IMR-90 (cell line): ENCODE measurements around the gene RRN3. TPM values are rescaled to one million over a fixed set of nuclear protein-coding genes. Genes with fewer than 3 reads are reported as not detected.
"Not testable (repeated sequence)": the region's sequence is repeated elsewhere in the genome, so short reads cannot be mapped to it uniquely, and the experiment has no call there.

Experiments
- ATAC-seq: fragments of 200-7000 bp; cut with Tn5 transposase; 2 replicates; pipeline ENCODE4 v1.9.1; 2020; ENCODE audit warnings: low read depth, mild to moderate bottlenecking, moderate library complexity
- BruUV-seq: library from RNA; stranded (reverse); fragments of 400-500 nt; replicated peaks from 2 replicates; lab custom pipeline; 2021; lab: Mats Ljungman, UMichigan
- CTCF ChIA-PET: fragments of 300-600 bp; formaldehyde crosslinking; extraction: SDS; loops from one replicate; lab custom pipeline; 2021; ENCODE audit warnings: antibody characterized with exemption; lab: Yijun Ruan, JAX
- POLR2A ChIA-PET: fragments of 300-600 bp; sonication (Branson Sonifier 250); formaldehyde crosslinking; loops from one replicate; lab custom pipeline; 2022; ENCODE audit warnings: antibody characterized with exemption; ENCODE audit not compliant: unreplicated experiment; lab: Charles Lee
- DNase-seq: peaks from one replicate; pipeline ENCODE4 v3.0.0; 2013
- H2AFZ ChIP-seq: replicated peaks from 2 replicates; pipeline ENCODE3; 2013; ENCODE audit warnings: low read length, mild to moderate bottlenecking; ENCODE audit not compliant: poor library complexity
- H2AK5ac ChIP-seq: 2 replicates; pipeline ENCODE4 v1.6.1; 2013; ENCODE audit warnings: low read depth, low read length, inconsistent platforms
- H2AK9ac ChIP-seq: replicated peaks from 2 replicates; pipeline ENCODE3; 2013; ENCODE audit warnings: mild to moderate bottlenecking, low read depth, low read length, moderate library complexity; ENCODE audit not compliant: poor library complexity
- H2BK120ac ChIP-seq: 2 replicates; pipeline ENCODE4 v1.6.1; 2013; ENCODE audit warnings: low read depth, low read length, inconsistent platforms
- H2BK15ac ChIP-seq: 3 replicates; pipeline ENCODE4 v1.6.1; 2013; ENCODE audit warnings: low read depth, low read length, inconsistent platforms
- H2BK20ac ChIP-seq: 2 replicates; pipeline ENCODE4 v1.6.1; 2013; ENCODE audit warnings: low read depth, mild to moderate bottlenecking, inconsistent platforms, low read length, moderate library complexity
- H2BK5ac ChIP-seq: 2 replicates; pipeline ENCODE4 v1.6.1; 2013; ENCODE audit warnings: mild to moderate bottlenecking, low read depth, low read length, inconsistent platforms; ENCODE audit not compliant: poor library complexity, severe bottlenecking
- H3K14ac ChIP-seq: replicated peaks from 2 replicates; pipeline ENCODE4 v1.6.1; 2013; ENCODE audit warnings: low read depth, low read length, inconsistent platforms
- H3K18ac ChIP-seq: 2 replicates; pipeline ENCODE4 v1.6.1; 2013; ENCODE audit warnings: low read depth, low read length, control low read depth
- H3K23ac ChIP-seq: 2 replicates; pipeline ENCODE4 v1.6.1; 2013; ENCODE audit warnings: low read depth, low read length, inconsistent platforms
- H3K27ac ChIP-seq: 2 replicates; pipeline ENCODE4 v1.5.1; 2013; ENCODE audit warnings: mild to moderate bottlenecking, control low read depth, low read length; ENCODE audit not compliant: insufficient read depth
- H3K27me3 ChIP-seq: 2 replicates; pipeline ENCODE4 v1.6.1; 2013; ENCODE audit warnings: low read length; ENCODE audit not compliant: control insufficient read depth, insufficient read depth
- H3K36me3 ChIP-seq: 2 replicates; pipeline ENCODE4 v1.6.1; 2013; ENCODE audit warnings: low read length, mixed read lengths; ENCODE audit not compliant: control insufficient read depth, insufficient read depth
- H3K4ac ChIP-seq: 2 replicates; pipeline ENCODE4 v1.6.1; 2013; ENCODE audit warnings: low read depth, low read length, inconsistent platforms
- H3K4me1 ChIP-seq: 2 replicates; pipeline ENCODE4 v1.6.1; 2013; ENCODE audit warnings: low read length, mixed read lengths; ENCODE audit not compliant: control insufficient read depth, insufficient read depth
- H3K4me2 ChIP-seq: 2 replicates; pipeline ENCODE4 v1.6.1; 2013; ENCODE audit warnings: low read depth, mild to moderate bottlenecking, control low read depth, low read length, moderate library complexity
- H3K4me3 ChIP-seq: 2 replicates; pipeline ENCODE4 v1.5.1; 2013; ENCODE audit warnings: low read depth, mild to moderate bottlenecking, control low read depth, low read length, moderate library complexity; ENCODE audit not compliant: insufficient read depth
- H3K56ac ChIP-seq: 2 replicates; pipeline ENCODE4 v1.6.1; 2013; ENCODE audit warnings: low read length, inconsistent platforms; ENCODE audit not compliant: insufficient read depth; ENCODE audit errors: extremely low read depth
- H3K79me1 ChIP-seq, 2 experiments: 2 replicates each; pipeline ENCODE4 v1.6.1; 2013; ENCODE audit warnings: low read length in 2 of 2, inconsistent platforms in 1 of 2, low read depth in 1 of 2
- H3K9ac ChIP-seq: 2 replicates; pipeline ENCODE4 v1.6.1; 2013; ENCODE audit warnings: low read depth, low read length, control low read depth
- H3K9me1 ChIP-seq: 2 replicates; pipeline ENCODE4 v1.6.1; 2013; ENCODE audit warnings: low read length, inconsistent platforms; ENCODE audit not compliant: insufficient read depth
- H3K9me3 ChIP-seq: 2 replicates; pipeline ENCODE4 v1.6.1; 2013; ENCODE audit warnings: low read length; ENCODE audit not compliant: control insufficient read depth, insufficient read depth
- H4K20me1 ChIP-seq: 2 replicates; pipeline ENCODE4 v1.6.1; 2013; ENCODE audit warnings: low read length, inconsistent platforms; ENCODE audit not compliant: insufficient read depth
- H4K5ac ChIP-seq: 2 replicates; pipeline ENCODE4 v1.6.1; 2013; ENCODE audit warnings: mild to moderate bottlenecking, low read depth, low read length, control low read depth
- H4K8ac ChIP-seq, 2 experiments: 2 replicates each; pipeline ENCODE4 v1.6.1; 2013; ENCODE audit warnings: low read depth in 2 of 2, low read length in 2 of 2, control low read depth in 1 of 2, inconsistent platforms in 1 of 2
- H4K91ac ChIP-seq: 2 replicates; pipeline ENCODE4 v1.6.1; 2013; ENCODE audit warnings: low read depth, low read length, inconsistent platforms; ENCODE audit not compliant: insufficient read depth
- WGBS, 2 experiments: methylation state at CpG; one replicate each; pipeline versions ENCODE4 v1.1.5 to v1.1.7; 2013; ENCODE audit warnings: missing lambda C conversion rate in 2 of 2; ENCODE audit not compliant: insufficient read length in 1 of 2; ENCODE audit errors: extremely low coverage in 2 of 2; 5-methylcytosine and 5-hydroxymethylcytosine counted together
- dilution Hi-C: fragments of 300-500 bp; cut with HindIII; formaldehyde crosslinking; loops from one replicate; pipeline ENCODE4 v1.14.3; 2018; ENCODE audit warnings: low sequenced_read_pairs; ENCODE audit not compliant: unreplicated experiment
- in situ Hi-C: fragments of 300-500 bp; cut with MboI; formaldehyde crosslinking; loops from 3 replicates; pipeline ENCODE4 v1.14.3; 2019; ENCODE audit warnings: low sequenced_read_pairs, inconsistent platforms, mixed read lengths
- intact Hi-C: fragments of 100-400 bp; cut with micrococcal nuclease; formaldehyde crosslinking; loops from 2 replicates; pipeline ENCODE4 v1.10.0; 2022
- polyA plus RNA-seq, 3 experiments: library from polyadenylated mRNA; depleted of rRNA; stranded (reverse); fragments of >200 nt; gene quantifications; 2 replicates each; pipeline ENCODE4 v1.2.3, GENCODE V29; 2012; ENCODE audit warnings: low replicate concordance in 1 of 3
- total RNA-seq: library from RNA; depleted of rRNA; stranded (reverse); fragments of >200 nt; gene quantifications from 2 replicates; pipeline ENCODE4 v1.2.3, GENCODE V29; 2012

The RRN3 gene
- total and polyA plus RNA-seq, 2 of the 4 experiments (the other 2 are of a cell fraction) = 22.1 to 47.7 TPM

DNA sequence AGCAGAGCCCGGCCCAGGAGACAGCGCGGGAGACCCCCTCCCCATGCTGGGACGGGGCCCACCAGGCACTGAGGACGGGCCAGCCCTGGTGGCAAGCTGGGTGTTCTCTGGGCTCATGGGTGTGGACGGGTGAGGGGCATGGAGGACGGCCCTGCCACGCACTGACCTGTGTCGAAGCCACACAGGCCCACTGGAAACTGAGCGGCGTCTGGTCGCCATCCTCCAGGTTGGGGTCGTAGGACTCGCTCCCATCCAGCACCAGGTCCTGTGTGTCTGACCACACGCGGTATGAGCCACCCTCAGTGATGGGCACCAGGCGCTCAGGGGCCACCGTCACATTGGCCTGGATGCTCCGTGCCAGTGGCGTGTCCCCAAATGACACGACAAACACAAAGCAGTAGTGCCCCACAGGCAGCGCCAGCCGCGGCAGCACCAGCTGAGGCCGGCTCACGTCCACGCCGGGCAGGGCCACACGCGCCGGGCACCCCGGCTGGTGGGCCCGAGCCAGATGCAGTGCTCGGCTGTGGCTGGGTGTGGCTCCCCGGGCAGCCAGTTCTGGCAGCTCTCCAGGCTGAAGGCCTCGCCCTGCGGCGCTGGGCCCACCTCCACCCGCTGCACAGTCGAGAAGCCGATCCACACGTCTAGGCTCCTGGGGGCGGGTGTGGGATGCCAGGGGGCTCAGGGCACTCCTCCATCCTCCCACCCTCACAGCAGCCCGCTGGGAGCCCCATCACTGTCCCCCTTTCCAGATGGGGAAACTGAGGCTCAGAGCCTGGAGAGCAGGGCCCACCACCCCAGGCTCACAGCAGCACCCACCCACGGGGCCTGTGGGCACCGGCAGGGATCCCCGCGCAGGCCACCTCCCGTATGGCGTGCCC is 41.6 kb upstream of the RRN3 start:
- H3K36me3 ChIP-seq, H4K20me1 ChIP-seq, H2BK20ac ChIP-seq, in situ Hi-C loops, H3K4ac ChIP-seq, H3K27ac ChIP-seq, H3K79me1 ChIP-seq, dilution Hi-C loops, CTCF ChIA-PET, DNase-seq, H2AK5ac ChIP-seq, H3K14ac ChIP-seq, H3K27me3 ChIP-seq, H3K9me3 ChIP-seq, H4K5ac ChIP-seq, H2BK5ac ChIP-seq, H2BK15ac ChIP-seq, H3K56ac ChIP-seq, H3K4me2 ChIP-seq, H3K4me1 ChIP-seq, intact Hi-C loops, H4K91ac ChIP-seq, H3K9me1 ChIP-seq, H3K4me3 ChIP-seq, H2AK9ac ChIP-seq, H3K18ac ChIP-seq, H3K9ac ChIP-seq, BruUV-seq, H4K8ac ChIP-seq, H2AFZ ChIP-seq, H2BK120ac ChIP-seq, ATAC-seq, POLR2A ChIA-PET, H3K23ac ChIP-seq: not testable (repeated sequence)
- no CpG with 5 or more reads among the region's 50 CpGs for WGBS, 2 experiments

DNA sequence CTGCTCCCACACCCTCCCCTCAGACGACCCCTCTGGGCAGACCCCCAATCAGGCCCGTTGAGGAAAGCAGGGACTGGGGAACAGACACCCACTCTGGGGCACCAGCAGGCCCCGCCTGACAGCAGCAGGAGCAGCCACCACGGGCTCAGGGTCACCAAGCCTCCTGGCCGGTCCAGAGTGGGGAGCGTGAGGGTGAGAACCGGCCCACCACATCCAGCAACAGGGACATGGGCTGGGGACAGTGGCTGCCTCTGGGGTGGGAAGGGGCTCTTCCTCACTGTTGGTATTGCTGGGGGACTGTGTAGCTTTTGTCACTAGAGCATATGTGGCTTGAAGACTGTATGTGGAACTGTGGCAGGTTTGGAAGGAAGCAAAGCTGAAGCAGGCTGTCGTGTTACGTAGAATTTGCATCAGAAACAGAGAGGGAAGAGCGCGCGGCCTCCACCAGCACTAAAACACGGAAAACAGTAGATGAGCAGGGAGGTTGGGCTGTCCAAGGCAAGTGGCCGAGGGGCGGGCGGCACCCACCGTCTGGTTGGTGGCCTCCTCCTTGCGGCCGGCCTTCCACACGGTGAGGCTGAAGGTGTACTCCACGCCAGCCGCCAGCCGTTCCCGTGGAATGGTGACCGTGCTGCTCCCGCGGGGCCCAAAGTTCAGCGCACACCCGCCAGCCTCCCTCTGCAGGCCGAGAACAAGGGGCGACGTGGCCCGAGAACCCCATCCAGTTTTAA is 40.8 kb upstream of the RRN3 start:
- no CpG with 5 or more reads among the region's 33 CpGs for WGBS, 2 experiments
- dilution Hi-C loops = not testable (repeated sequence)

More for the DNA sequence above, 40.8 kb upstream of the RRN3 start:
- Histone ChIP-seq H2BK120ac (0 out of 2 replicates have a peak overlapping the region, but pooled peaks have one; percentile 8), H4K5ac (peak overlapping the region; percentile 69; the same call in 1 of the 2 replicates)
- H3K4me1 ChIP-seq, H3K9me3 ChIP-seq, BruUV-seq, H2BK15ac ChIP-seq, H2AK5ac ChIP-seq, H3K18ac ChIP-seq, H3K56ac ChIP-seq, H4K20me1 ChIP-seq, H4K8ac ChIP-seq, H2BK5ac ChIP-seq, H3K4ac ChIP-seq, H3K36me3 ChIP-seq, H3K27ac ChIP-seq, intact Hi-C loops, DNase-seq, H2AK9ac ChIP-seq, H3K14ac ChIP-seq, CTCF ChIA-PET, POLR2A ChIA-PET, in situ Hi-C loops, H3K27me3 ChIP-seq, H3K4me3 ChIP-seq, H3K9ac ChIP-seq, H2AFZ ChIP-seq, H3K79me1 ChIP-seq, H3K9me1 ChIP-seq, H4K91ac ChIP-seq, H3K4me2 ChIP-seq, H2BK20ac ChIP-seq, H3K23ac ChIP-seq: not testable (repeated sequence)
- peak; percentile 53 for ATAC-seq
